Cardiac muscle cell (in vitro differentiated cells and primary cell): Measurements from ENCODE around the gene ANO6. TPM values are rescaled to one million over a fixed set of nuclear protein-coding genes. Genes with fewer than 3 reads are reported as not detected.

ENCODE experiments used
- DNase-seq, 2 donors: peaks; one replicate each; pipeline versions ENCODE4 v3.0.0 to v3.0.0-alpha.2; 2010 to 2017; ENCODE audit warnings: low read depth in 1 of 2, low spot score in 1 of 2
- H3K27ac ChIP-seq: fragments of 200-600 bp; sonication (generic); 2 replicates; pipeline ENCODE4 v1.5.1; 2016
- H3K27me3 ChIP-seq: fragments of 200-600 bp; sonication (generic); 2 replicates; pipeline ENCODE4 v1.6.0; 2016; ENCODE audit warnings: control low read depth
- H3K36me3 ChIP-seq: fragments of 200-600 bp; sonication (generic); 2 replicates; pipeline ENCODE4 v1.5.1; 2016; ENCODE audit warnings: control low read depth
- H3K4me1 ChIP-seq: fragments of 200-600 bp; sonication (generic); 2 replicates; pipeline ENCODE4 v1.8.1; 2017; ENCODE audit warnings: low read depth, mild to moderate bottlenecking, mixed run types
- H3K4me3 ChIP-seq: fragments of 200-600 bp; sonication (generic); 2 replicates; pipeline ENCODE4 v1.5.1; 2016; ENCODE audit warnings: mild to moderate bottlenecking
- H3K9me3 ChIP-seq: fragments of 200-600 bp; sonication (generic); 2 replicates; pipeline ENCODE4 v1.5.1; 2017; ENCODE audit warnings: low read depth, mild to moderate bottlenecking, control low read depth
- CTCF ChIP-seq: IDR thresholded peaks from 2 replicates; pipeline ENCODE4 v1.5.1; 2012; ENCODE audit warnings: low read depth, mild to moderate bottlenecking, low read length
- polyA plus RNA-seq: library from polyadenylated mRNA; unstranded; fragments of >200 nt; fragmentation: Nextera tagmentation; extraction: Ambion mirVana; gene quantifications from 2 replicates; pipeline ENCODE4 v1.2.1, GENCODE V29; 2016
- total RNA-seq: library from RNA; depleted of rRNA; stranded (reverse); fragments of >200 nt; gene quantifications from 2 replicates; pipeline ENCODE4 v1.2.3, GENCODE V29; 2016

ANO6 gene
- total and polyA plus RNA-seq, 2 experiments from 2014 or later = 36.0 to 50.8 TPM

- no peak for DNase-seq
- H3K4me3 ChIP-seq = no peak overlapping the region
- H3K36me3 ChIP-seq = no peaks in the 10 kb centered on the region
- H3K9me3 ChIP-seq = no peaks in the 10 kb centered on the region
- TF ChIP-seq CTCF = no peak
- no peak overlapping the region for H3K27ac ChIP-seq
- H3K27me3 ChIP-seq = no peaks in the 10 kb centered on the region
- no peaks in the 10 kb centered on the region for H3K4me1 ChIP-seq
Measured at GRCh38 chr12:45475594-45475993, 259.7 kb downstream of the ANO6 start.

- H3K4me3 ChIP-seq = no peak overlapping the region
Measured at GRCh38 chr12:45477526-45477925, 261.6 kb downstream of the ANO6 start.

GRCh38 chr12:45478931-45479330 lies 263.0 kb downstream of the ANO6 start:
- Histone ChIP-seq H3K4me1 (no peaks in the 10 kb centered on the region), H3K4me3 (no peak overlapping the region), H3K9me3 (no peaks in the 10 kb centered on the region), H3K27me3 (no peaks in the 10 kb centered on the region), H3K36me3 (no peaks in the 10 kb centered on the region), H3K27ac (no peak overlapping the region)
- TF ChIP-seq CTCF = no peak
- no peak for DNase-seq

More at GRCh38 chr12:45477526-45477925, 261.6 kb downstream of the ANO6 start:
- Histone ChIP-seq H3K4me1 (no peaks in the 10 kb centered on the region), H3K9me3 (no peaks in the 10 kb centered on the region), H3K27ac (no peak overlapping the region), H3K27me3 (no peaks in the 10 kb centered on the region), H3K36me3 (no peaks in the 10 kb centered on the region)
- no peak for TF ChIP-seq CTCF
- peak in 1 of 2 donors; percentile 57 for DNase-seq

- Histone ChIP-seq H3K9me3 (no peaks in the 10 kb centered on the region), H3K27ac (no peak overlapping the region), H3K27me3 (no peaks in the 10 kb centered on the region), H3K36me3 (no peaks in the 10 kb centered on the region), H3K4me3 (no peak overlapping the region), H3K4me1 (no peaks in the 10 kb centered on the region)
- DNase-seq = no peak
- no peak for TF ChIP-seq CTCF
Measured at GRCh38 chr12:45481746-45482145, 265.9 kb downstream of the ANO6 start.

GRCh38 chr12:45483571-45483970 lies 267.7 kb downstream of the ANO6 start:
- Histone ChIP-seq H3K27ac (no peak overlapping the region), H3K4me1 (no peaks in the 10 kb centered on the region), H3K36me3 (no peaks in the 10 kb centered on the region), H3K27me3 (no peaks in the 10 kb centered on the region), H3K9me3 (no peaks in the 10 kb centered on the region), H3K4me3 (no peak overlapping the region)
- peak in 1 of 2 donors; percentile 60 for DNase-seq
- TF ChIP-seq CTCF = no peak

Other genes with a start within 250 kb of the ANO6 start
- not detected in 2 replicates for gene DBX2, start 165.0 kb upstream of the ANO6 start, total RNA-seq
- gene DBX2, start 165.0 kb upstream of the ANO6 start, polyA plus RNA-seq = not detected in 2 replicates